ENCODE results near the gene HERC2. TPM values are rescaled to one million over a fixed set of nuclear protein-coding genes. Genes with fewer than 3 reads are reported as not detected.

The HERC2 gene
- total RNA-seq, 1 experiment from 2014 or later: 69.2 TPM

GRCh38 chr15:28132524-28133275, 189.3 kb downstream of the HERC2 start:
- no peak overlapping the region for H2BK120ac ChIP-seq (ENCODE audit: low read depth, low read length, poor library complexity, severe bottlenecking)
- no peaks in the 10 kb centered on the region for H3K79me1 ChIP-seq (ENCODE audit: insufficient read depth, low read depth, low read length, poor library complexity, severe bottlenecking)
- H3K4me2 ChIP-seq (ENCODE audit: insufficient read depth, insufficient read length, low read length): no peak overlapping the region
- Mint-ChIP-seq H3K4me1 (peaks cover 7 to 13% of the 10 kb centered on the region in 2 experiments; a peak in 3 of 4 replicates), H3K27ac (peak overlapping the region; percentile 32 to 71 (median 55); a peak in 4 of 7 replicates), H3K4me3 (no peak overlapping the region), H3K36me3 (ENCODE audit: insufficient read depth in 1 of 3, low read depth in 3 of 3) (peaks cover 37 to 60% (median 53%) of the 10 kb centered on the region in 3 experiments), H3K27me3 (ENCODE audit: low read depth) (no peaks in the 10 kb centered on the region), H3K9me3 (no peaks in the 10 kb centered on the region)
- no peak overlapping the region for H2BK5ac ChIP-seq (ENCODE audit: insufficient read length, low read length)
- no peak overlapping the region for H2BK15ac ChIP-seq (ENCODE audit: low read depth, low read length)
- peaks cover 3% of the 10 kb centered on the region; the same call in 1 of the 2 replicates for H3K4me1 ChIP-seq (ENCODE audit: insufficient read depth, low read length)
- no peak overlapping the region for H3K4ac ChIP-seq (ENCODE audit: low read depth, low read length)
- no peak overlapping the region for H2AFZ ChIP-seq (ENCODE audit: low read length)
- no CpG with 5 or more reads among the region's 21 CpGs for WGBS (ENCODE audit: extremely low coverage, insufficient read length, low lambda C conversion rate)
- no peaks in the 10 kb centered on the region for H3K9me3 ChIP-seq (ENCODE audit: control insufficient read depth, low read depth, low read length)
- no peak overlapping the region for H4K8ac ChIP-seq (replicated peaks; ENCODE audit: insufficient read length, low read depth, low read length)
- H3T11ph ChIP-seq (ENCODE audit: low read length): no peak overlapping the region
- no peaks in the 10 kb centered on the region for H3K79me2 ChIP-seq (ENCODE audit: insufficient read depth, low read length)
- H3K18ac ChIP-seq (ENCODE audit: insufficient read length, low read depth, low read length): no peak overlapping the region
- no peak overlapping the region for H3K9ac ChIP-seq (ENCODE audit: extremely low read depth, insufficient read length, low read length)
- H3K27me3 ChIP-seq (ENCODE audit: insufficient read depth, low read length): no peaks in the 10 kb centered on the region
- no peaks in the 10 kb centered on the region for H3K23me2 ChIP-seq (ENCODE audit: insufficient read length, low read depth, low read length, poor library complexity, severe bottlenecking)
- no peak for TF ChIP-seq CTCF (conservative IDR thresholded peaks at IDR 0.05)
- no peak overlapping the region for H2AK5ac ChIP-seq (ENCODE audit: insufficient read length, low read length)
- no peak overlapping the region for H2BK20ac ChIP-seq (ENCODE audit: low read depth, low read length, poor library complexity, severe bottlenecking)
- H3K56ac ChIP-seq (ENCODE audit: insufficient read length, low read depth, low read length): no peak overlapping the region
- no peak overlapping the region for H4K5ac ChIP-seq (ENCODE audit: insufficient read length, low read depth, low read length)
- no peak overlapping the region for H2BK12ac ChIP-seq (ENCODE audit: insufficient read length, low read depth, low read length)
- H3K23ac ChIP-seq (ENCODE audit: insufficient read length, low read depth, low read length): no peak overlapping the region
- H4K91ac ChIP-seq (ENCODE audit: insufficient read length, low read depth, low read length): no peak overlapping the region
- no peak overlapping the region for H3K27ac ChIP-seq (ENCODE audit: insufficient read length, low read depth, low read length)
- no peaks in the 10 kb centered on the region for H4K20me1 ChIP-seq (ENCODE audit: control insufficient read depth, insufficient read depth, insufficient read length)
- DNase-seq: no peak
- H3K14ac ChIP-seq (ENCODE audit: insufficient read depth, low read length): no peak overlapping the region; the same call in 1 of the 2 replicates

Measured in H9 (cell line).